ENCODE measurements around the gene ZNF808.
"Not testable (repeated sequence)": the region's sequence is repeated elsewhere in the genome, so short reads cannot be mapped to it uniquely, and the experiment has no call there.

Gene ZNF808

DNA sequence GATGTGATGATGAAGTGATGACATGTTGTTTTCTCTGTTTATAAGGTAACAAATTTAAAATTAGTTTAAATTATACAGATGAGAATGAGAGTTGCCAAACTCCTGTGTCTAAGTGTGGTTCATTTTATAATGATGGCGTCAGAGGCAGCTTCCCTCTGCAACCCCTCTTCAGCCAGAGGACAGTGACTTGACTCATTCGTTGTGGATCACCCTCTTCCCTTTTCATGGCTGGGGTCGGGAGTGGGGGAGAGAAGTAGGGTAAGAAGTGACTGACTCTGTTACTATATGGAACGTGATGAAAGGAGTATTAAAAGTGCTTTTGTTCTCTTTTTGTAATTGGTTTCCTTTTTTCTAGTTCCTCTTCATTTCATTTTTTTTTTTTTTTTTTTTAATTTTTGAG is 11.3 kb downstream of the ZNF808 start:
- not testable (repeated sequence) for DNase-seq

DNA sequence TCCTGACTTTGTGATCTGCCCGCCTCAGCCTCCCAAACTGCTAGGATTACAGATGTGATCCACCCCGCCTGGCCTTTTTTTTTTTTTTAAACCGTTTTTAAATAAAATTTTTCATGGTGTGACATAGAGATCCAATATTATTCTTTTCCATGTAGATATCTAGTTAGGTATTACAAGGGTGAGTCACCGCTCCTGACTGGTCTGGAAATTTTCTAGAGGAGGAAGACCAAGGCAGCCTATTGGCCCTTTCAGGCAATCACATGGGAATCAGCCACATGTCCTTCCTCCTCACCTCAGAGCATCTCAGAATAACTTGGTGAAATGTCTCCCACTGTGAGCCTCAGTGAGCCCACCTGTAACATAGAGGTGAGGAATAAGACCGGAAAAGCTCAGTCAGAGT is 13.7 kb downstream of the ZNF808 start:
- not testable (repeated sequence) for DNase-seq

DNA sequence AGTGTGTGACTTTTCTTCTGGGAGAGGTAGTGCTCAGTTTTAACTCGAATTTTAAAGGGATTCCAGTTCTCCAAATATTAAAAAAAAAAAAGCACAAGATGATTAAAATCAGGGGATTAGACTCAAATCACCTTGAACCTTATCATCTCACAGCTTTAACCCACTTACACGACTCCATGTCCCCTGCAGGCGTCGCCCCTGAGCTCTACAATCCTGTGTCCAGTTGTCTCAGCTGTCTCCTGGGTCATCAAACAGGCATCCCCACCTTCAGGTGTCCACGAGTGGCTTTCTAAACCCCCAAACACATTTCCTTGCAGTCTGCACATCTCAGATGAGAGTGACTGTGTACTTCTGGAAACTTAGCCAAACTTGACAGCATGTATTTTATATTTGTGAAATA is 14.1 kb downstream of the ZNF808 start:
- no peak for DNase-seq

DNA sequence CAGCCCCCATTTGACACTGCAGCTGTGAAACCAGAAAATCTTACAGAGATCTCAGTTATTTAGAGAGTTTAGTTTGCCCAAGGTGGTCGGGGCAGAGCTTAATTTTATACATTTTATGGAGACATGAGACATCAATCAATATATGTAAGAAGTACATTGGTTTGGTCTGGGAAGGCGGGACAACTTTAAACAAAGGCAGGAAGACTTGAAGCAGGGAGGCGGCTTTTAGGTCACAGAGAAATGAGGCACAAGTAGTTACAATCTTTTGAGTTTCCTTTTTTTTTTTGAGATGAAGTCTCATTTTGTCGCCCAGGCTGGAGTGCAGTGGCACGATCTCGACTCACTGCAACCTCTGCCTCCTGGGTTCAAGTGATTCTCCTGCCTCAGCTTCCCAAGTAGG is 15.1 kb downstream of the ZNF808 start:
- DNase-seq, result not testable (repeated sequence)

DNA sequence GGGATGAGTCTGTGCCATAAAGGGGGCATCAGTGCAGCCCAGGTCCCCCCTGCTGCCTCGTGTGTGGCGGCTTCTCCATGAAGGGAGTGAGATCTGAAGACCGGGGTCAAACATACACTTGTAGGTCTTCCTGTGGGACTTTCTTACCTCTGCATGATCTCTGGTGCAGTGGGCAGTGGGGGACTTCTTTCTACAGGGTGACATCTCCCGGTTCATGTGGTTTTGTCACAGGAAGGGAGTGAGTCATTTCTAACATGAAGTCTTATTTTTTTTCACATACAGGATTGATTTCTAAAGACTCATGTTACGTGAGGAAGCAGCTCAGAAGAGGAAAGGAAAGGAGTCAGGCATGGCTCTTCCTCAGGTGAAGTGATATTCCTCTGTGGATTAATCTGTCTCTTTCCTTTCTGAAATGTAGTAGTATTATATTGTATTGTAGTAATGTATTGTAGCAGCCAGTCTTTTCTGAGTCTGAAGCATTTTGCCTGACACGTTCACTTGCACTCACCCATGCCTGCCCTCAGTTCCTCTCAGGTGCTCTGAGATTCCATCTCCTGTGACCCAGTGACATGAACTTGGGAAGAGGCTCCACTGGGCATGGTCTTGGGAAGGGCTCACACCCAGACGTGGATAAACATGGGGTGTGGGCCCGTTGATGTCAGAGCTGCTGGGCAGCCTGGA is 15.7 kb downstream of the ZNF808 start:
- no peak for DNase-seq

DNA sequence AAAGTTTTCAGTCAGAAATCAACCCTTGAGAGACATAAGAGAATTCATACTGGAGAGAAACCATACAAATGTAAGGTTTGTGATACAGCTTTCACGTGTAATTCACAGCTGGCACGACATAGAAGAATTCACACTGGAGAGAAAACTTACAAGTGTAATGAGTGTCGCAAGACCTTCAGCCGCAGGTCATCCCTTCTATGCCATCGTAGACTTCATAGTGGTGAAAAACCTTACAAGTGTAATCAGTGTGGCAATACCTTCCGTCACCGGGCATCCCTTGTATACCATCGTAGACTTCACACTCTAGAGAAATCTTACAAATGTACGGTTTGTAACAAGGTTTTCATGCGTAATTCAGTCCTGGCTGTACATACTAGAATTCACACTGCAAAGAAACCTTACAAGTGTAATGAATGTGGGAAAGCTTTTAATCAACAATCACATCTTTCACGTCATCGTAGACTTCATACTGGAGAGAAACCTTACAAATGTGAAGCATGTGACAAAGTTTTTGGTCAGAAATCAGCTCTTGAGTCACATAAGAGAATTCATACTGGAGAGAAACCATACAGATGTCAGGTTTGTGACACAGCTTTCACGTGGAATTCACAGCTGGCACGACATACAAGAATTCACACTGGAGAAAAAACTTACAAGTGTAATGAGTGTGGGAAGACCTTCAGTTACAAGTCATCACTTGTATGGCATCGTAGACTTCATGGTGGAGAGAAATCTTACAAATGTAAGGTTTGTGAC is 26.9 kb downstream of the ZNF808 start:
- no peak for DNase-seq

DNA sequence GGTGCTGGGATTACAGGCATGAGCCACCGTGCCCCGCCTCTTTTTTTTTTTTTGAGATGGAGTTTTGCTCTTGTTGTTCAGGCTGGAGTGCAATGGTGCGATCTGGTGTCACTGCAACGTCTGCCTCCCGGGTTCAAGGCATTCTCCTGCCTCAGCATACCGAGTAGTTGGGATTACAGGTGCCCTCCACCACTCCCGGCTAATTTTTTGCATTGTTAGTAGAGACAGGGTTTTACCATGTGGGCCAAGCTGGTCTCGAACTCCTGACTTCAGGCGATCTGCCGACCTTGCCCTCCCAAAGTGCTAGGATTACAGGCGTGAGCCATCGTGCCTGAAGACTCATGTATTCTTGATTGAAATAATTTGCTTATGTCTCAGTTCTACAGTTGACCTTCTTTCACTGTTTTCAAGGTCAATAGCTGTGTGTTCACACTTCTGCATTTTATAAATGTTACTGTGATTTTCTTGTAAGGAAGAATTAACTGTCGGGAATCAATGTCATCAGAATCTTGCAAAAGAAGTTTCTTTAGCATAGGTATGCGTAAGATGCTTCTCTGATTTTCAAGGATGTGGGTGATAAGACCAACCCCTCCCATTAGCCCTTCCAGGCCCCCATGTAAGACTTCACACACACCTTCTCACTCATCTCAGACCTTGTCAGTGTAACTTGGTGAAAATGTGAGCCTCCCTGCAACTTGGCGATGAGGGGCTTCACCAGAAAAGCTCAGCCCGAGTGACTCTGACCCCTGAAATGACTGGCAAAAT is 29.9 kb downstream of the ZNF808 start:
- DNase-seq, result no peak

DNA sequence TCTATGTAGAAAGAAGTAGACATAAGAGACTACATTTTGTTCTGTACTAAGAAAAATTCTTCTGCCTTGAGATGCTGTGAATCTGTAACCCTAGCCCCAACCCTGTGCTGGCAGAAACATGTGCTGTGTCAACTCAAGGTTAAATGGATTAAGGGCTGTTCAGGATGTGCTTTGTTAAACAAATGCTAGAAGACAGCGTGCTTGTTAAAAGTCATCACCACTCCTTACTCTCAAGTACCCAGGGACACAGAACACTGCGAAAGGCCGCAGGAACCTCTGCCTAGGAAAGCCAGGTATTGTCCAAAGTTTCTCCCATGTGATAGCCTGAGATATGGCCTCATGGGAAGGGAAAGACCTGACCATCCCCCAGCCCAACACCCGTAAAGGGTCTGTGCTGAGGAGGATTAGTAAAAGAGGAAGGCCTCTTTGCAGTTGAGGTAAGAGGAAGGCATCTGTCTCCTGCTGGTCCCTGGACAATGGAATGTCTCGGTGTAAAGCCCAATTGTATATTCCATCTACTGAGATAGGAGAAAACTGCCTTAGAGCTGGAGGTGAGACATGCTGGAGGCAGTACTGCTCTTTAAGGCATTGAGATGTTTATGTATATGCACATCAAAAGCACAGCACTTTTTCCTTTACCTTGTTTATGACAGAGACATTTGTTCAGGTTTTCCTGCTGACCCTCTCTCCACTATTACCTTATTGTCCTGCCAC is 31.4 kb downstream of the ZNF808 start:
- not testable (repeated sequence) for DNase-seq

DNA sequence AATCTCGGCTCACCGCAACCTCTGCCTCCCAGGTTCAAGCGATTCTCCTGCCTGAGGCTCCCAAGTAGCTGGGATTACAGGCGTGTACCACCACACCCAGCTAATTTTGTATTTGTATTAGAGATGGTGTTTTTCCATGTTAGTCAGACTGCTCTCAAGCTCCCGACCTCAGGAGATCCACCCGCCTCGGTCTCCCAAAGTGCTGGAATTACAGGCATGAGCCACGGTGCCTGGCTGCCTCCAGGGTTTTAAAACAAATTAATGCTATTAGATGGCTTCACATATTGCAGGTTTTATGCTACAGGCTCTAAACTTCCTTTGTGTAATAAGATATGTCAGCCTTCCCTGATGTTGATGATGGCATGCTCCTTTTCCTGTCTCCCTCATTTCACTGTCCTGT is 34.1 kb downstream of the ZNF808 start:
- not testable (repeated sequence) for DNase-seq

DNA sequence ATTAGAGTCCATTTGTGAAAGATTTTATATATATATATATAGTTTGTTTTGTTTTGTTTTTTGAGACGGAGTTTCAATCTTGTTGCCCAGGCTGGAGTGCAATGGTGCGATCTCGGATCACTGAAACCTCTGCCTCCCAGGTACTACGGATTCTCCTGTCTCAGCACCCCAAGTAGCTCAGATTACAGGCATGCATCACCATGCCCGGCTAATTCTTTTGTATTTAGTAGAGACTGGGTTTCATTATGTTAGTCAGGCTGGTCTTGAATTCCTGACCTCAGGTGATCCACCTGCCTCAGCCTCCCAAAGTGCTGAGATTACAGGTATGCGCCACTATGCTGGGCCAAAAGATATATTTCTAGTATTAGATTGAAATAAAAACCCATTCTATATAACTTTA is 38.7 kb downstream of the ZNF808 start:
- no peak for DNase-seq

DNA sequence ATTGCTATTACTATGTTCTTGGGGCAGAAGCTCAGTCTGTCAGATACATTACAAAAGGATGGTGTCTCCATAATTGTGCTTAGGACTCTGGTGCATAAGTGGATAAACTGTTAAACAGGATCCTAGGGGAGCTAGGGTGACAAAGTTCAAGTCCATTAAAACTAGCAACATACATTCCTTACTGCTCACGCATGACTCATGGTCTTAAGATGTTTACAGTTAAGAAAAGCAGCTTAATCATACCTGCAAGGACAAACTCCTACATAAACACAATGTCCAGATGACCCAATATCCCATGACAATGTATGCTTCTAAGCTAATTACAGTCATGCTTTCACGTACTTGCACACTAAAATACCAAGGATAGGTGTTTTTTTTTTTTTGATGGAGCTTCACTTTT is 39.1 kb downstream of the ZNF808 start:
- no peak for DNase-seq

DNA sequence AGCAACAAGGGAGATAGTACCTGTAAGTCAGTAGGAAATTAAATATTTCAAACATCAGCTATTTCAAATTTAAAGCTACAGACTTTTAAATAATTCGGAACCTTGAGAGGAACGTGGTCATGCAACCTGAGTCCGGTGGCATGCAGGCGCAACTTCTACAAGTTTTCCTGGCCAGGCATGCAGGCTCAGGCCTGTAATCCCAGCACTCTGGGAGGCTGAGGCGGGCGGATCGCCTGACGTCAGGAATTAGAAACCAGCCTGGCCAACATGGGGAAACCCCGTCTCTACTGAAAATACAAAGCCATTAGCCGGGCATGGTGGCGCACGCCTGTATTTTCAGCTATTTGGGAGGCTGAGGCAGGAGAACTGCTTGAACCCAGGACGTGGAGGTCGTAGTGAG is 40.5 kb downstream of the ZNF808 start:
- DNase-seq, result no peak

DNA sequence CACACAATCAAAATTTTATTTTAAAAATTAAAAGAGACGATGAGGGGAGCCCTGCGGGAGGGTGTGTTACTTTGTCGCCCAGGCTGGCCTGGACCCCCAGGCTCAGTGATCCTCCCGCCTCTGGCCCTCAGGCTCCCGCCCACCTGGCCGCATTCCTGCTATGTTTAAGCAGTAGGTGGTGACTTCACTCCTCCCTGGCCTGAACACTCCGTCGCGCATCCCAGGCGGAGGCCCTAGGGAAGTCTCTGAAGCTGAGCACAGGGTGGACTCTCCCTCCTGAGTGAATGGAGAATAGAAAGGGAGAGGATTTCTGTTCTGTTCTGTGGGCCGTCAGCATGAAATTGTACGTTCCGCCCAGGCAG is 42.2 kb downstream of the ZNF808 start:
- DNase-seq, result not testable (repeated sequence)

DNA sequence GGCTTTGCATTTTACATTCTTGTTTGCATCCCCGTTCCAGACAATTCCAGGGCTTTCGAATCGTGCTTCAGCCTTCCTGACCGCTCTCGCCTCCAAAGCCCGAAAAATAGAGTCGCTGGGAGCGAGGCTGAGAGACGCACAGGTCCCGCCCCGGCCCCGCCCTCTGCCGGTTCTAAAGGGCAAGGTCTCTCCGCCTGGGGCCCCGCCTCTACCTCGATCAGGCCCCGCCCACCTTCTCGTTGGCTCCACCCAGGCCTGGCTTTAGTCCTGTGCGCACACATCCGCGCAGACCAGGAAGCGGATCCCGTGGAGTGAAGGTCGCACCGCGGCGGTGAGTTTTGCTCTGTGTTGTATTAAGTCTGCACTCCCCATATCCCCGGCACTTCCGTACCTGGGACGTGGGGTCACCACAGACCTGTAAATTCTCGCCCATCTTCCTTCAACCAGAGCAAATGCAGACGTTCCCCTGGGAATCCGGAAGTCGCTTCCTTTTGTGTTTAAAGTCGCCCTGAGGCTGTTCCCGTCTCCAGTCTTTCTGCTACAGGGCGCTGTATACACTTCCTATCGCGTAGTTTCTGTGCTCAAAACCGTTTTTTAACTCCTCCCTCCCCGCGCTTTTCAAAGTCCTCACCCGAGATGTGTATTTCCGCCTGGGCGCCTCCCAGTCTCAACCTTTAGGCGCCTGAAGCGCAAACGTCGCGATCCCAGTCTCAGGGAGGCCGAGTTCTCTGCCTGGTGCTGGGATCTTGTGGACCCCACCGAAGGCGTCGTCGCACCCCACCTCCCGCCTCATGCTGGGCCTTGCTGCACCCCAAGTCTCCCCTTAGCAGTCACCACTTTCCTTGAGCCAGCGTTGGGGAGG is 42.8 kb downstream of the ZNF808 start, which contains the start of gene ZNF701:
TSS of gene ZNF701 (plus strand) at position 288 of the 862 bp plus-strand sequence. CDS start 3,861 bp downstream, outside the sequence.
- DNase-seq, result peak; percentile 81 to 88 (median 86)

DNA sequence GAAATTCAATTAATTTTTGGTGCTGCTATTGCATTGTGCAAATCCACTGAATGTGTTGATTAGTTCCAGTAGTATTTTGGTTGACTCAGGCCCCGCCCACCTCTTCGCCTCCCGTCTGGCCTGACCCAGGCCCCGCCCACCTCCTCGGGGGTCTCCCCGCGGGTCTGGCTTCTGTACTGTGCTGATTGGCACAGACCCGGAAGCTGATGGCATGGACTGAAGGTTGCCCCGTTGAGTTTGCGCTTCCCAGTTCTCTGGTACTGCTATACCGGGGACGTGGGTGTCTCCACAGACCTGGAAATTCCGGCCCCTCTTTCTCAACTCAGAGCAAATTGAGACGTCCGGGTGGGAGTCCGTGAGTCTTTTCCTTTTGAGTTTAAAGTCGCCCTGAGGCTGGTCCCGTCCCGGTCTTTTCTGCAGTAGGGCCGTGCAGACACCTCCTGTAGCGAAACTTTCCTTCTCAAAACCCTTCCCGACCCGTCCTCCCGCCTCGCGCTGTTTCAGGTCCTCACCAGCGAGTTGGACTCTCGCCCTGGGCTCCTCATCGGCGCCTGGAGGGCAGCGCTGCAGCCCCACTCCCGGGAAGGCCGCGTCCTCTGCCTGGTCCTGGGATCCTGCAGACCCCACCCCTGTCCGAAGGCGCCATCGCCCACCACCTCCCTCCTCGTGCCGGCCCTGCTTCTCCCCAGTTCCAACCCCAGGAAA is 57.4 kb downstream of the ZNF808 start:
- DNase-seq, result no peak

DNA sequence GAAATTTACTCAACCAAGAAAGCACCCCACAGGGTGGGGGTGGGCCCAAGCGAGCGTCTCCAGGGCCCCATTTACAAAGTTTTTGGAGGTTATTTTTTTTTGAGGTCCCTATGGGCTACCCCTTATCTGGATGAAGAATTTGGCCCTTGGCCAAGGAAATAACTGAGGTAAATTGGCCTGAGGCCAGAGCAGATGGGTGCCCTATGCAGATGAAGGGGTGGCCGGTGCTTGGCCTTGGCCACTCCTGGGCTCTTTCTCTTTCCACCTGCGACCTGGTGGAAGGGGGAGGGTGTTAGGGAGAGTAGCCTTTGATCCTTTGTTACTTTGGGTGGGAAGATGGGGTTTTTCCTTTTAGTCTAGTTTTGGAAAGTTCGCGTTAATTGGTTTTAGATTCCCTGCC is 58.1 kb downstream of the ZNF808 start:
- no peak for DNase-seq

DNA sequence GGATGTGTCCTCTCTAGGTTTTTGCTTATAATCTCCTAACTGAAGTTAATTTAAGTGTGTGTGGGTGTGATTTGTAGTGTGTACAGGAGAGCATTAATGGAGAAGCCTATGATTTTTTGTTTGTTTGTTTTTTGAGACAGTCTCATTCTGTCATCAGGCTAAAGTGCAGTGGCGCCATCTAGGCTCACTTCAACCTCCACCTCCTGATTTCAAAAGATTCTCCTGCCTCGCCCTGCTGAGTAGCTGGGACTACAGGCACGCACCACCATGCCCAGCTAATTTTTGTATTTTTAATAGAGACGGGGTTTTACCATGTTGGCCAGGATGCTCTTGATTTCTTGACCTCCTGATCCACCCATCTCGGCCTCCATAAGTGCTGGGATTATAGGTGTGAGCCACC is 63.3 kb downstream of the ZNF808 start:
- no peak for DNase-seq

DNA sequence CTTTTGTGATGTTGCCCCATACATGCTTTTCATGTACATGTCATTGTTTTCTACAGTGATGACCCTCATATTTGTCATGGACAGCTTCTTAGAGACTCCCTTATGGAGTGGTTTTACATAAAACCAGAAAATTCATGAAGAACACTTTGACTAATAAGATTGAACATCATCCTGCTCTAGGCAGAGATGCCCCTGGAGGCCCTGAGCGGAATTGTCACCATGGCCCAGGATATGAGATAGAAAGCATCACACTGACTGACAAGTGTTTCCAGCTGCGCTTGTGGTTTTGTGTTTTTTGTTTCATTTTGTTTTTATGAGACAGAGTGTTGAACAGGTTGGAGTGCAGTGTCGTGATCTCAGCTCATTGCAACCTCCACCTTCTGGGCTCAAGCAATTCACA is 64.8 kb downstream of the ZNF808 start:
- DNase-seq, result no peak

DNA sequence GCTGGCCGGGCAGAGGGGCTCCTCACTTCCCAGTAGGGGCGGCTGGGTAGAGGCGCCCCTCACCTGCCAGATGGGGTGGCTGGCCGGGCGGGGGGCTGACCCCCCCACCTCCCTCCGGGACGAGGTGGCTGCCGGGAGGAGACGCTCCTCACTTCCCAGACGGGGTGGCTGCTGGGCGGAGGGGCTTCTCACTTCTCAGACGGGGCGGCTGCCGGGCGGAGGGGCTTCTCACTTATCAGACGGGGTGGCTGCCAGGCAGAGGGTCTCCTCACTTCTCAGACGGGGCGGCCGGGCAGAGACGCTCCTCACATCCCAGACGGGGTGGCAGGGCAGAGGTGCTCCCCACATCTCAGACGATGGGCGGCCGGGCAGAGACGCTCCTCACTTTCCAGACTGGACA is 66.0 kb downstream of the ZNF808 start:
- DNase-seq, result not testable (repeated sequence)

DNA sequence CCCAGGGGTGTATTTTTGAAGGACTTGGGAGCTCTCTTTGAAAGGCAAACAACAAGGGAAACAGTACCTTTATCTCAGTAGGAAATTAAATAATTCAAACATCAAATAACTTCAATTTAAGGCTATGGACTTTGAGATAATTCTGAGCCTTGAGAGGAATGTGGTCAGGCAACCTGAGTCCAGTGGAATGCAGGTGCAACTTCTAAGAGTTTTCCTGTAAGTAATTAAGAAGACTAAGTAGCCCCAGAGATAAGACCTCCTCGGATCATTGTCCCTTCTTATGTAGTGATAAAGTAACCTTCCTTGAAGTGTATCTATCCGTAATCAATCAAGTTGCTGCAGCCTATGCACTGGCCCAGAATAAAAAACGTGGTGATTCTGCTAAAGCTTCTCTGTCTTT is 71.8 kb downstream of the ZNF808 start:
- DNase-seq, result no peak

DNA sequence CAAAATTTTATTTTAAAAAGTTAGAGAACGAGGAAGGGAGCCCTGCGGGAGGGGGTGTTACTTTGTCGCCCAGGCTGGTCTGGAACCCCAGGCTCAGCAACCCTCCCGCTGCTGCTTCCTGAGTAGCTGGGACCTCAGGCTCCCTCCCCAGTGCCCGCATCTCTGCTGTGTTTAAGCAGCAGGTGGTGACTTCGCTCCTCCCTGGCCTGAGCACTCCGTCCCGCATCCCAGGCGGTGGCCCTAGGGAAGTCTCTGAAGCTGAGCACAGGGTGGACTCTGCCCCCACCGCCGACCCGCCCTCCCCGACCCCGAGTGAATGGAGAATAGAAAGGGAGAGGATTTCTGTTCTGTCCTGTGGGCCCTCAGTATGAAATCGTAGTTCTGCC is 73.2 kb downstream of the ZNF808 start:
- DNase-seq, result no peak

All from activated CD4-positive, CD25-positive, alpha-beta regulatory T cell (primary cell).